Measurements from ENCODE around the gene CD164.

CD164 gene

GRCh38 chr6:109331081-109331480, 51.2 kb downstream of the CD164 start:
- Histone ChIP-seq H3K27me3 (ENCODE audit: control insufficient read depth in 1 of 2, insufficient read depth in 2 of 2, low read length in 2 of 2) (no peaks in the 10 kb centered on the region), H3K4me1 (ENCODE audit: control insufficient read depth in 1 of 2, insufficient read depth in 2 of 2, low read length in 2 of 2) (peaks cover 7 to 22% of the 10 kb centered on the region in 2 donors), H3K9me3 (ENCODE audit: control insufficient read depth in 1 of 2, low read length in 2 of 2) (no peaks in the 10 kb centered on the region), H3K36me3 (ENCODE audit: control insufficient read depth in 1 of 2, insufficient read depth in 2 of 2, low read length in 2 of 2) (no peaks in the 10 kb centered on the region), H3K9ac (ENCODE audit: low read depth in 1 of 2, low read length in 2 of 2) (no peak overlapping the region), H3K27ac (ENCODE audit: low read depth, low read length) (no peak overlapping the region), H3K4me3 (ENCODE audit: low read depth in 1 of 2, low read length in 2 of 2) (no peak overlapping the region)

- no peak overlapping the region for H3K9ac ChIP-seq (ENCODE audit: low read depth in 1 of 2, low read length in 2 of 2)
- H3K27me3 ChIP-seq (ENCODE audit: control insufficient read depth in 1 of 2, insufficient read depth in 2 of 2, low read length in 2 of 2) = no peaks in the 10 kb centered on the region
- H3K36me3 ChIP-seq (ENCODE audit: control insufficient read depth in 1 of 2, insufficient read depth in 2 of 2, low read length in 2 of 2) = no peaks in the 10 kb centered on the region
Measured at GRCh38 chr6:109330263-109330662, 52.0 kb downstream of the CD164 start.

GRCh38 chr6:109328629-109329028, 53.6 kb downstream of the CD164 start:
- no peak overlapping the region for H3K27ac ChIP-seq (ENCODE audit: low read depth, low read length)
- H3K9ac ChIP-seq (ENCODE audit: low read depth in 1 of 2, low read length in 2 of 2) = no peak overlapping the region
- H3K27me3 ChIP-seq (ENCODE audit: control insufficient read depth in 1 of 2, insufficient read depth in 2 of 2, low read length in 2 of 2) = no peaks in the 10 kb centered on the region
- no peaks in the 10 kb centered on the region for H3K36me3 ChIP-seq (ENCODE audit: control insufficient read depth in 1 of 2, insufficient read depth in 2 of 2, low read length in 2 of 2)
- no peak overlapping the region for H3K4me3 ChIP-seq (ENCODE audit: low read depth in 1 of 2, low read length in 2 of 2)
- no peaks in the 10 kb centered on the region for H3K9me3 ChIP-seq (ENCODE audit: control insufficient read depth in 1 of 2, low read length in 2 of 2)
- peaks cover 7 to 20% of the 10 kb centered on the region in 2 donors for H3K4me1 ChIP-seq (ENCODE audit: control insufficient read depth in 1 of 2, insufficient read depth in 2 of 2, low read length in 2 of 2)

More at GRCh38 chr6:109330263-109330662, 52.0 kb downstream of the CD164 start:
- Histone ChIP-seq H3K27ac (ENCODE audit: low read depth, low read length) (no peak overlapping the region), H3K4me1 (ENCODE audit: control insufficient read depth in 1 of 2, insufficient read depth in 2 of 2, low read length in 2 of 2) (peaks cover 7 to 20% of the 10 kb centered on the region in 2 donors), H3K9me3 (ENCODE audit: control insufficient read depth in 1 of 2, low read length in 2 of 2) (no peaks in the 10 kb centered on the region), H3K4me3 (ENCODE audit: low read depth in 1 of 2, low read length in 2 of 2) (no peak overlapping the region)

GRCh38 chr6:109327959-109328358, 54.3 kb downstream of the CD164 start:
- Histone ChIP-seq H3K9me3 (ENCODE audit: control insufficient read depth in 1 of 2, low read length in 2 of 2) (no peaks in the 10 kb centered on the region), H3K27me3 (ENCODE audit: control insufficient read depth in 1 of 2, insufficient read depth in 2 of 2, low read length in 2 of 2) (no peaks in the 10 kb centered on the region), H3K4me1 (ENCODE audit: control insufficient read depth in 1 of 2, insufficient read depth in 2 of 2, low read length in 2 of 2) (peaks cover 7 to 18% of the 10 kb centered on the region in 2 donors)

GRCh38 chr6:109327491-109327890, 54.8 kb downstream of the CD164 start:
- no peak overlapping the region for H3K9ac ChIP-seq (ENCODE audit: low read depth in 1 of 2, low read length in 2 of 2)
- H3K27ac ChIP-seq (ENCODE audit: low read depth, low read length) = no peak overlapping the region
- no peak overlapping the region for H3K4me3 ChIP-seq (ENCODE audit: low read depth in 1 of 2, low read length in 2 of 2)
- no peaks in the 10 kb centered on the region for H3K36me3 ChIP-seq (ENCODE audit: control insufficient read depth in 1 of 2, insufficient read depth in 2 of 2, low read length in 2 of 2)
- H3K9me3 ChIP-seq (ENCODE audit: control insufficient read depth in 1 of 2, low read length in 2 of 2) = no peaks in the 10 kb centered on the region
- no peaks in the 10 kb centered on the region for H3K27me3 ChIP-seq (ENCODE audit: control insufficient read depth in 1 of 2, insufficient read depth in 2 of 2, low read length in 2 of 2)
- H3K4me1 ChIP-seq (ENCODE audit: control insufficient read depth in 1 of 2, insufficient read depth in 2 of 2, low read length in 2 of 2) = peaks cover 6 to 14% of the 10 kb centered on the region in 2 donors

More at GRCh38 chr6:109327959-109328358, 54.3 kb downstream of the CD164 start:
- Histone ChIP-seq H3K4me3 (ENCODE audit: low read depth in 1 of 2, low read length in 2 of 2) (no peak overlapping the region), H3K9ac (ENCODE audit: low read depth in 1 of 2, low read length in 2 of 2) (no peak overlapping the region), H3K36me3 (ENCODE audit: control insufficient read depth in 1 of 2, insufficient read depth in 2 of 2, low read length in 2 of 2) (no peaks in the 10 kb centered on the region), H3K27ac (ENCODE audit: low read depth, low read length) (no peak overlapping the region)

GRCh38 chr6:109326351-109326750, 55.9 kb downstream of the CD164 start:
- no peaks in the 10 kb centered on the region for H3K9me3 ChIP-seq (ENCODE audit: control insufficient read depth in 1 of 2, low read length in 2 of 2)
- H3K27ac ChIP-seq (ENCODE audit: low read depth, low read length) = no peak overlapping the region
- H3K27me3 ChIP-seq (ENCODE audit: control insufficient read depth in 1 of 2, insufficient read depth in 2 of 2, low read length in 2 of 2) = no peaks in the 10 kb centered on the region
- H3K9ac ChIP-seq (ENCODE audit: low read depth in 1 of 2, low read length in 2 of 2) = no peak overlapping the region
- peaks cover 0 to 5% of the 10 kb centered on the region in 2 donors for H3K4me1 ChIP-seq (ENCODE audit: control insufficient read depth in 1 of 2, insufficient read depth in 2 of 2, low read length in 2 of 2)
- no peaks in the 10 kb centered on the region for H3K36me3 ChIP-seq (ENCODE audit: control insufficient read depth in 1 of 2, insufficient read depth in 2 of 2, low read length in 2 of 2)
- H3K4me3 ChIP-seq (ENCODE audit: low read depth in 1 of 2, low read length in 2 of 2) = no peak overlapping the region

- Histone ChIP-seq H3K27ac (ENCODE audit: low read depth, low read length) (no peak overlapping the region), H3K4me1 (ENCODE audit: control insufficient read depth in 1 of 2, insufficient read depth in 2 of 2, low read length in 2 of 2) (peaks cover 0 to 5% of the 10 kb centered on the region in 2 donors), H3K27me3 (ENCODE audit: control insufficient read depth in 1 of 2, insufficient read depth in 2 of 2, low read length in 2 of 2) (no peaks in the 10 kb centered on the region), H3K36me3 (ENCODE audit: control insufficient read depth in 1 of 2, insufficient read depth in 2 of 2, low read length in 2 of 2) (no peaks in the 10 kb centered on the region), H3K4me3 (ENCODE audit: low read depth in 1 of 2, low read length in 2 of 2) (no peak overlapping the region), H3K9ac (ENCODE audit: low read depth in 1 of 2, low read length in 2 of 2) (no peak overlapping the region), H3K9me3 (ENCODE audit: control insufficient read depth in 1 of 2, low read length in 2 of 2) (no peaks in the 10 kb centered on the region)
Measured at GRCh38 chr6:109325400-109325801, 56.9 kb downstream of the CD164 start.

GRCh38 chr6:109323241-109323640, 59.0 kb downstream of the CD164 start:
- Histone ChIP-seq H3K9me3 (ENCODE audit: control insufficient read depth in 1 of 2, low read length in 2 of 2) (no peaks in the 10 kb centered on the region), H3K36me3 (ENCODE audit: control insufficient read depth in 1 of 2, insufficient read depth in 2 of 2, low read length in 2 of 2) (no peaks in the 10 kb centered on the region), H3K4me1 (ENCODE audit: control insufficient read depth in 1 of 2, insufficient read depth in 2 of 2, low read length in 2 of 2) (peaks cover 15 to 16% of the 10 kb centered on the region in 2 donors), H3K4me3 (ENCODE audit: low read depth in 1 of 2, low read length in 2 of 2) (no peak overlapping the region), H3K27ac (ENCODE audit: low read depth, low read length) (no peak overlapping the region), H3K9ac (ENCODE audit: low read depth in 1 of 2, low read length in 2 of 2) (no peak overlapping the region), H3K27me3 (ENCODE audit: control insufficient read depth in 1 of 2, insufficient read depth in 2 of 2, low read length in 2 of 2) (no peaks in the 10 kb centered on the region)

GRCh38 chr6:109322825-109323224, 59.4 kb downstream of the CD164 start:
- no peak overlapping the region for H3K4me3 ChIP-seq (ENCODE audit: low read depth in 1 of 2, low read length in 2 of 2)
- H3K27me3 ChIP-seq (ENCODE audit: control insufficient read depth in 1 of 2, insufficient read depth in 2 of 2, low read length in 2 of 2) = no peaks in the 10 kb centered on the region
- H3K4me1 ChIP-seq (ENCODE audit: control insufficient read depth in 1 of 2, insufficient read depth in 2 of 2, low read length in 2 of 2) = peaks cover 17 to 18% of the 10 kb centered on the region in 2 donors
- H3K36me3 ChIP-seq (ENCODE audit: control insufficient read depth in 1 of 2, insufficient read depth in 2 of 2, low read length in 2 of 2) = no peaks in the 10 kb centered on the region
- no peaks in the 10 kb centered on the region for H3K9me3 ChIP-seq (ENCODE audit: control insufficient read depth in 1 of 2, low read length in 2 of 2)
- H3K27ac ChIP-seq (ENCODE audit: low read depth, low read length) = no peak overlapping the region
- H3K9ac ChIP-seq (ENCODE audit: low read depth in 1 of 2, low read length in 2 of 2) = no peak overlapping the region

- H3K9ac ChIP-seq (ENCODE audit: low read depth in 1 of 2, low read length in 2 of 2) = no peak overlapping the region
- peaks cover 27 to 29% of the 10 kb centered on the region in 2 donors for H3K4me1 ChIP-seq (ENCODE audit: control insufficient read depth in 1 of 2, insufficient read depth in 2 of 2, low read length in 2 of 2)
- no peaks in the 10 kb centered on the region for H3K27me3 ChIP-seq (ENCODE audit: control insufficient read depth in 1 of 2, insufficient read depth in 2 of 2, low read length in 2 of 2)
Measured at GRCh38 chr6:109321752-109322151, 60.5 kb downstream of the CD164 start.

GRCh38 chr6:109320072-109320471, 62.2 kb downstream of the CD164 start:
- H3K9me3 ChIP-seq (ENCODE audit: control insufficient read depth in 1 of 2, low read length in 2 of 2) = no peaks in the 10 kb centered on the region
- no peak overlapping the region for H3K27ac ChIP-seq (ENCODE audit: low read depth, low read length)
- H3K27me3 ChIP-seq (ENCODE audit: control insufficient read depth in 1 of 2, insufficient read depth in 2 of 2, low read length in 2 of 2) = no peaks in the 10 kb centered on the region
- H3K9ac ChIP-seq (ENCODE audit: low read depth in 1 of 2, low read length in 2 of 2) = no peak overlapping the region
- peaks cover 28 to 40% of the 10 kb centered on the region in 2 donors for H3K4me1 ChIP-seq (ENCODE audit: control insufficient read depth in 1 of 2, insufficient read depth in 2 of 2, low read length in 2 of 2)
- H3K36me3 ChIP-seq (ENCODE audit: control insufficient read depth in 1 of 2, insufficient read depth in 2 of 2, low read length in 2 of 2) = no peaks in the 10 kb centered on the region
- no peak overlapping the region for H3K4me3 ChIP-seq (ENCODE audit: low read depth in 1 of 2, low read length in 2 of 2)

More at GRCh38 chr6:109321752-109322151, 60.5 kb downstream of the CD164 start:
- H3K36me3 ChIP-seq (ENCODE audit: control insufficient read depth in 1 of 2, insufficient read depth in 2 of 2, low read length in 2 of 2) = no peaks in the 10 kb centered on the region
- H3K9me3 ChIP-seq (ENCODE audit: control insufficient read depth in 1 of 2, low read length in 2 of 2) = no peaks in the 10 kb centered on the region
- no peak overlapping the region for H3K4me3 ChIP-seq (ENCODE audit: low read depth in 1 of 2, low read length in 2 of 2)
- no peak overlapping the region for H3K27ac ChIP-seq (ENCODE audit: low read depth, low read length)
